ENCODE data around the gene TPGS1.

GRCh38 chr19:540867-541637, 33.8 kb downstream of the TPGS1 start:
- no peak for TF ChIP-seq CTCF (conservative IDR thresholded peaks at IDR 0.05)
- no peak for TF ChIP-seq EZH2 (IDR thresholded peaks at IDR 0.05; ENCODE audit: low read depth)

Measured in PC-9 (cell line).